HG03175 (cell line): ENCODE measurements around the gene ALOX15B.

Experiments
- ATAC-seq: cut with Tn5 transposase; IDR thresholded peaks from one replicate; pipeline ENCODE4 v1.9.1; 2021; ENCODE audit warnings: mild to moderate bottlenecking, moderate library complexity; ENCODE audit not compliant: unreplicated experiment

ALOX15B gene

DNA sequence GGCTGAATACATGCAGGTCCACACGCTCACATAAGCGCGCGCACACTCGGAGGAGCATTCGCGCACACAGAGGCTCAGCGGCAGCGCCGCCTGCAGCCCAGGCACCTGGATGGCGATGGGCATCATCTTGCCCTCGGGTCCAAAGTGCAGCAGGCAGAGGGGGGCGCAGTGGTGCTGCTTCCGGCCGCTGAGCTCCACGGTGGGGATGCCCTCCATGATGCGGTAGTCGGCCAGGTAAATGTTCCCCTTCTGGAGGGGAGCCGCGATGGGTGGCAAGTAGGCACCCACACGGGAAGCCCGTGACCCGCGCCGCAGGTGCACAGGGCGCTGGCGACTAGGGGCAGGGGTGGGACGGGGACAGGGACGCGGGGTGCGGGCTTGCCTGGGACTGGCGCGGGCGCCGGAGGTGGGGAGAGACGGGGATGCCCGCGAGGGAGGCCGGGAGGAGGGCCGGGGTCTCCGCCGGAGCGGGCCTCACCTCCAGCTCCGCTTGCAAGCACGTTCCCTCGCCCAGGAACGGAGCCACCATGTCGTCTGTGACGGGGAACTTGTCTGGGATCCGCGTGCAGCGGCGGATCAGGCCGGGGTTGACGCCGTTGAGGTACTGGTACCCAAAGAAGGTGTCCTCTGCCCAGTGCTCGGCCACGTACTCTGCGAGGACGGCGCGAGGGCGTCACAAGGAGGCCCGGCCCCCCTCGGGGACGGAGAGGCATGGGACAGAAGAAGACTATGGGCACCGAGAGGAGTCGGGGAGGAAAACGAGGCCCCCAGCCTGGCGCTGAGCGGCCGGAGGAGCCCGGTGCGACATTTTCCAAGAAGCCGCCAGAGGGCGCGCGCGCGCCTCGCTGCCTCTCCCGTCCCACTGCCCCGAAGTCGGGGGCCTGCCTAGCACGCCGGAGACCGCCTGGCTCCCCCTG is 40.7 kb downstream of the ALOX15B start:
- no peak for ATAC-seq

DNA sequence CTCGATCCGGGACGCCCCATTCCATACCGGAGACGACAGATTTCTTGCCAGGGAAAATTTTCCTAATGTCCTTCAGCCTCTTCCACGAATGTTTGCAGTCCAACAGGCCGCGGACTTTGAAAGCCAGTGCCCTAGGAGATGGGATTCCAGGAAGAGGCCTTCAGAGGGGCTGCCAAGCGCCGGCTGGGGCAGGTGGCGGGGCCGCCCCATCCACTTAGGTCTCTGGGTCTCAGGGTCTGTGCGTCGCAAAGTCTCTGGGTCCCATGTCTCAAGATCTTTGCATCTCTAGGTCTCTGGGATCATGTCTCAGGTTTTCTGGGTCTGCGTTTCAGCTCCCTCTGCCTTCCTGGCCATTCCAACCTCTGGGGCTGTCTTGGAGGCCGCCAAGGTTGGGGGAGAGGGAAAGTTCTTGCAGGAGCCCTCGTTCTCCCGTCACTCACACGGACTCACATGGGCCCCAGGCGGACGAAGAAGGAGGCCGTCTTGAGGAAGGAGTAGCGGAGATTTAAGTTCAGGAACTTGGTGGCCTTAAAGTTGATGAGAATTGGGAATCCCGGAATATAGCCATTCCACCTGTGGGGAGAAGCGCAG is 41.4 kb downstream of the ALOX15B start:
- ATAC-seq = no peak

- no peak for ATAC-seq
Observed at GRCh38 chr17:8080799-8081219, 42.0 kb downstream of the ALOX15B start.

- ATAC-seq = no peak
Observed at GRCh38 chr17:8081876-8082275, 43.0 kb downstream of the ALOX15B start.

DNA sequence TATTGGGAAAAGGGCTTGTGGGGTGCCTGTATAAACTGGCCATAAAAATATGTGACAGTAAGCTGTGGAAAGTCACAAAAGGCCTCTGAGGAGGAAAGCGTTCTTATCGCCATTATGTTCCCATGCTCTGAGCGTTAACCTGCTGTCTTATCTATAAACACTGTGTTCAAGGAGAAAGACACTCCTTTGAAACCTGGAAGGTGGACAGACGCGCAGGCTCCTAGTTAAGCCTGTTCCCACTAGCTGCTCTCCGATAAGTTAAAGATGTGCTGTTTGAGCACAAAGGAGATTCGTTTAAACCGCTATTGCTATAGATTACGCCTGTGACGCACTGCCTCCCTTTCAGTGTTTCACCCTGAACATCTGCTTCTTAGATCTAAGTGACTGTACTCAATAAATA is 43.4 kb downstream of the ALOX15B start:
- ATAC-seq = no peak

- no peak for ATAC-seq
Observed at GRCh38 chr17:8084250-8084649, 45.4 kb downstream of the ALOX15B start.

DNA sequence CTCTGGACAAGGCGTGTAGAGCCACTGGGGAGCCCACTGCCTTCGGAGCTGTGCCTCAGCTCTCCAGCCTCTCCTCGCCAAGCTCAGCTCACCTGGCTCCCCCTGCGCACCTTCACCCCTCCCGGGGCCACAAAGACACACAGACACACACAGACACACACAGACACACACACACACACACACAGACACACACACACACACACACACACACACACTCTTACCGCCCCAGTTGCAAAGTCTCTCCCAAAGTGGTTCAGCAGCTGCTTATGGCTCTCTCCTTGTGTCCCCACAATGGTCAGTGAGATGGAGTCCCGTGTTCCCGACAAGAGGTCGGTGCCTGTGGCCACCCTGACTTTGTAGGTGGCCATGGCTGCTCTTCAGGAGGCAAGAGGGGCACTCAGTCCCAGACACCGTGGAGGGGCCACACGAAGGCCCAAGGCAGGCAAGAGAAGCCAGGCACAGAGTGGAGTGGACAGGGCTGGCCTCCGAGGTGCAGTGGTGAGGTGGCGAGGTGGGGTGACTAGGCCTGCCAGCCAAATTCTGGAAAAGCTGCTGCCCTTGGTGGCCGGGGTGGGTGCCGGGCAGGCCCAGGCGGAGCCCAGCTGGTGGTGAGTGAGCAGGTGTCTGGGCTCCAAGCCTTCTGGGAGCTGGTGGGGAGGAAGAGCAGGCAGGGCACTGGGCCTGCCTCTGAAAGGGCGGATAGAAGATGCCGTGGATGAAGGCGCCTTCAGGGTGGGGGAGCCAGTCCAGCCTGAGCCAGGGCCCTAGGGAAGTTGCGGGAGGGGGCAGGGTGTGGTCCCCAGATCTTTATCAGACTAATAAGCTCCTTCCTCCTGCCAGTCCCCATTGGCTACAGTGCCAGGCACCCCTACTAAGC is 48.5 kb downstream of the ALOX15B start, which contains the start of gene ALOX12B:
Gene ALOX12B, minus strand, starts transcription at position 642 of the 877 bp plus-strand sequence. Its CDS starts 274 bp downstream, at position 368.
- ATAC-seq = no peak

DNA sequence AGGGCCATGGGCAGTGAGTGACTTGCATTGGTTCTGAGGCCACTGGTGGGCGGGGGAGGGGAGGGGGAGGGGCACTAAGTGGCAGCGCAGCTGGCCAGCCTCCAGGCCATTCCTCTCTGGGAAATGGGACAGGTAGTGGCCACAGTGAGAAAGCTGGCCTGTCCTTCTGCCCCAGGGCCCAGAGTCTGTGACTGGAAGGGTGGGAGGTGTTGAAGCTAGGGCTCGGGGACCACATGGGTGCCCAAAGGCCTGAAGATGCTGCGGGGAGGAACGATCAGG is 49.0 kb downstream of the ALOX15B start:
- ATAC-seq = no peak

- ATAC-seq = no peak
Observed at GRCh38 chr17:8089728-8090127, 50.9 kb downstream of the ALOX15B start.

GRCh38 chr17:8091033-8091687 is 52.3 kb downstream of the ALOX15B start:
- ATAC-seq = no peak

DNA sequence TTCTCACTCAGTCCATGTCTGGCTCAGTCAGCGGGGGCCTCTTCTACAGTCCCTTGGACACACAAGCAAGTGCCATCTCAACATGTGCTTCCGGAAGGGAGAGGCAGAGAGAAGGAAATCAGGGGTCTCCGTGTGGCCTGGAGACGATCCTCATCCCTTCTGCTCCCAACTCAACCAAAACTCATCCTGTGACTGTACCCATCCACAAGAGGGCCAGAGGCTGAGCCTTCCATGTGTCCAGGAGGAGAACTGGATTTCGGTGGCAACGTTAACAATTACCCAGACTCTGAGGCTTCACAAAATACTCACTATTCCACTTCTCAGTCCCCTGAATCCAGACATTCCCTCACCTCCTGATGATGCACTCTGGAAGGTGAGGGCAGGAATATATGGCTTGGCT is 56.5 kb downstream of the ALOX15B start:
- no peak for ATAC-seq

DNA sequence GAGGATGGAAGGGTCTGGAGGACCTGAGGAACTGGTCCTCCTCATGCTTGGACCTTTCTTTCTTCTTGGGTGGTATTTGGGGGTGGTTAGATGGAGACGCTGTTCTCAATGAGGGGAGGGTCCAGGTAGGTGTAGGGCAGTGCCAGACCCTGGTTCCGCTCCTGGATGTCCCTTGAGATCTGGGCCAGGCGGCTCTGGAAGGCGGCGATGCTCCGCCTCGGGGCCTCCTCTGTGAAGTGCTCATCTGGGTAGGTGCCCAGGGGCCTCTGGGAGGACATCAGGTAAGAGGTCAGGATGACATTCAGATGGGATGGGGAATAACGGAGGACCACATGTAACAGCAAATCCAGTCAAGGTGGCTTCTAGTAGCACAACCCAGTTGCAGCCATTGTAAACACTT is 57.7 kb downstream of the ALOX15B start:
- no peak for ATAC-seq
